ENCODE measurements around the gene ICOS.

DNA sequence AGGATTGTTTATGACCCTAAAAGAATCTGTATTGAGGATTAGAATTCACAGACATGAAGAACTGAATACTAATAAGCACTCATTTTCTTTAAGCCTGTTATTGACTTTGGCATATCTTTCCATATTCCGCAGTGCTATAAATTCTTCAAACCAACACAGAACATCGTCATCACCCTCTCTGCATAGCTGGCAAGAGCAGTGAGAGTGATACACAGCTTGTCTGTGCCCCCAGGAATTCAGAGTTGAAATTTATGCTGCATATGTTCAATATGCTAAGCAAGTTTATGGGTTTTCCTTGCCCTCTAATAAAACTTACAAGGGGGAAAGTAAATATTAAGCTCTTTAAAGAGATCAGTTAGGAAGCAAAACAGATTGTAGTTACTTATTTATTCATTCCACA is 36.3 kb upstream of the ICOS start:
- no peak for TF ChIP-seq POLR2A (IDR thresholded peaks at IDR 0.05)
- TF ChIP-seq, protein P1, sequence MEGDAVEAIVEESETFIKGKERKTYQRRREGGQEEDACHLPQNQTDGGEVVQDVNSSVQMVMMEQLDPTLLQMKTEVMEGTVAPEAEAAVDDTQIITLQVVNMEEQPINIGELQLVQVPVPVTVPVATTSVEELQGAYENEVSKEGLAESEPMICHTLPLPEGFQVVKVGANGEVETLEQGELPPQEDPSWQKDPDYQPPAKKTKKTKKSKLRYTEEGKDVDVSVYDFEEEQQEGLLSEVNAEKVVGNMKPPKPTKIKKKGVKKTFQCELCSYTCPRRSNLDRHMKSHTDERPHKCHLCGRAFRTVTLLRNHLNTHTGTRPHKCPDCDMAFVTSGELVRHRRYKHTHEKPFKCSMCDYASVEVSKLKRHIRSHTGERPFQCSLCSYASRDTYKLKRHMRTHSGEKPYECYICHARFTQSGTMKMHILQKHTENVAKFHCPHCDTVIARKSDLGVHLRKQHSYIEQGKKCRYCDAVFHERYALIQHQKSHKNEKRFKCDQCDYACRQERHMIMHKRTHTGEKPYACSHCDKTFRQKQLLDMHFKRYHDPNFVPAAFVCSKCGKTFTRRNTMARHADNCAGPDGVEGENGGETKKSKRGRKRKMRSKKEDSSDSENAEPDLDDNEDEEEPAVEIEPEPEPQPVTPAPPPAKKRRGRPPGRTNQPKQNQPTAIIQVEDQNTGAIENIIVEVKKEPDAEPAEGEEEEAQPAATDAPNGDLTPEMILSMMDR (IDR thresholded peaks at IDR 0.05), result no peak
